ENCODE measurements around the gene ETV3L. TPM values are rescaled to one million over a fixed set of nuclear protein-coding genes. Genes with fewer than 3 reads are reported as not detected.

The ETV3L gene
- total RNA-seq, 2 experiments from 2014 or later = not detected

DNA sequence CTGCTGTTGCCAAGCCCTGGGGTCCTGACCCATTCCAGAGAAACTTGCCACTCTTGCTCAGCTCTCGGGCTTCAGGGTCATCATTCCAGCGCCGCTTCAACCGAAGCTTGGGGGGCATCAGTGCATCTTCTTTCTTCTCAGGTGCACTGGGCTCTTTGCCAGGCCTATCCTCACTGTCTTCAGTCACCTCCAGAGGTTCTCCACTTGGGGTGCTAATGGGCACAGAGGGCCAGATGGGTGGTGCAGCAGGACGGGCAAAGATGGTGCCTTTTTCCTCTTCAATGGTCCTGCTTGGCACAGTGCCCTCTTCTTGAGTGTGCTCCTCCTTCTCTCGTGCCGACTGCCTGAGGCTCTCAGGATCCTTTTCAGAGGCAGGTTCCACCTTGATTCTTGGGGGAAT, 25.2 kb upstream of the ETV3L start:
- intact Hi-C loops (cut with micrococcal nuclease) = no loop called here
- CTCF ChIA-PET = interaction anchor here (2.4 to 2.6 kb wide), 2 partner anchors 32 to 35 kb away, joined by 7 to 14 read pairs; no protein-coding TSS in a partner anchor
- H3K27ac Mint-ChIP-seq = no peak overlapping the region

DNA sequence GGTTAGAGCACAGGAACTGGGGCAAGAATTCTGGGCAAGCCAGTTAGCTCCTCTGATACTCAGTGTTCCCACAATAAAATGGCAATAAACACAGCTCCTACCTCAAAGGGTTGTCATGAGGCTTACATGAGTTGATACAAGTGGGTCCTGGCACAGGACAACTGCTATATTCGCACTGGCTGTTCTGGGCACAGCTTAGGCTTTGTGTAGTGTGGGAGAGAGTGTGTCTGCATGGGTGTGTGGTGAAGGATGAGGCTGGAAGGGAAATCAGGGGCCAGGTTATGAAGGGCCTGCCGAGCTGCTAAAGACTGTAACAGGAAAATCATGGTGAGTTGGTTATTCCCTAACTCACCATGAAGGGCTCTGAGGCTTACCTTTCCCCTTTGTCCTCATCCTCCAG, 19.8 kb upstream of the ETV3L start:
- no peaks in the 10 kb centered on the region for H3K27me3 Mint-ChIP-seq
- no peaks in the 10 kb centered on the region for H3K9me3 Mint-ChIP-seq
- no peak overlapping the region for H3K27ac Mint-ChIP-seq

More for the DNA sequence above, 25.2 kb upstream of the ETV3L start:
- no peak overlapping the region for H3K4me3 Mint-ChIP-seq
- DNase-seq = no peak
- H3K9me3 Mint-ChIP-seq = no peaks in the 10 kb centered on the region
- peaks cover 50% of the 10 kb centered on the region for H3K36me3 Mint-ChIP-seq
- POLR2A ChIA-PET = no interaction called here
- H3K4me1 Mint-ChIP-seq (ENCODE audit: low read depth) = peaks cover 25% of the 10 kb centered on the region
- no peaks in the 10 kb centered on the region for H3K27me3 Mint-ChIP-seq

DNA sequence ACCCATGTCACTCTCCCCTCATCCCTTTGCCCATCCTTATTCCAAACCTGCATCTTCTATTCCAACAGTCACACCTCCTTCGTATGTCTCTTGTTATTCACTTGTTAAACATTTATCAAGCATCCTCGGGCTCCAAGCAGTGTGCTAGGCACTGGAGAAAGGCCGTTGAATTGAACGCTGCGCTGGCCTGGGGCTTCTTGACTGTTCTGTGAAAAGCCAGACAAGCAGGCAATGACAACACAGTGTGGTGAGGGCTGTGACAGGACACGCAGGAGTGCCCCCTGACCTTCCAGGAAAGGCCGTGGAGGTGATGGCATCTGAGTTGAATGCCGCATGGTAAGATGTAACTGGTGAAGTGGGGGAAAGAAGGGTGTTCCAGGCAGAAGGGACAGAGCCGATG, 19.4 kb upstream of the ETV3L start:
- H3K27ac Mint-ChIP-seq = no peak overlapping the region
- no peaks in the 10 kb centered on the region for H3K27me3 Mint-ChIP-seq
- CTCF ChIA-PET = interaction anchor here (0.8 kb wide), 1 partner anchor 29 kb away, joined by 3 read pairs; no protein-coding TSS in a partner anchor
- H3K9me3 Mint-ChIP-seq = no peaks in the 10 kb centered on the region
- POLR2A ChIA-PET = no interaction called here
- no peak overlapping the region for H3K4me3 Mint-ChIP-seq
- H3K4me1 Mint-ChIP-seq (ENCODE audit: low read depth) = peaks cover 5% of the 10 kb centered on the region
- DNase-seq = no peak
- H3K36me3 Mint-ChIP-seq = peaks cover 15% of the 10 kb centered on the region
- intact Hi-C loops (cut with micrococcal nuclease) = no loop called here

More for the DNA sequence above, 19.8 kb upstream of the ETV3L start:
- intact Hi-C loops (cut with micrococcal nuclease) = no loop called here
- peaks cover 20% of the 10 kb centered on the region for H3K36me3 Mint-ChIP-seq
- ChIA-PET POLR2A (no interaction called here), CTCF (interaction anchor here (0.8 kb wide), 1 partner anchor 29 kb away, joined by 3 read pairs; no protein-coding TSS in a partner anchor)
- H3K4me3 Mint-ChIP-seq = no peak overlapping the region
- peaks cover 8% of the 10 kb centered on the region for H3K4me1 Mint-ChIP-seq (ENCODE audit: low read depth)
- DNase-seq = no peak

DNA sequence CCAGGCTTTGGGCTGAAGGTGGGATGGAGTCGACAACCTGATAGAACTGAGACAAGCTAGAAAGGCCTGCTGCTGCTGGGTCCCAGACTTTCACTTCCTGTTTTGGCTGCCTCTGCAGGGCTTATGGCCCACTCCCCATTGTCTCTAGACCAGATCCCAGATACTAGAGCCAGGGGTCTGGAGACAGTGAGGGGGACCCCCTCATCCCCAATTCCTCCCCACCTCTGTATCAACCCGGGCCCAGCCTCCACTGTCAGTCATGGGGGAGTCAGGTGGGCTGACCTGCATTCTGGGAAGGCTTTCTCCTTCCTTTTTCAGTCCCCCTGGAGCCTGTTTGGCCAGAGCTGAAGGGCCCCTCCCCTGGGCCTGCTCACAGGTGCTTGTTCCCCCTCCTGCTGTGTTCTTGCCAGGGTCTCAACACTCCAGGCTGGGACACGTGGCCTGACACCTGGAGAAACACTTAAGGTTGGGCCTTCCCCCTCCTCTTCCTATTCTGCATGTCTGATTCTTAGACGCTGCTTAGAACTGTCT, 18.0 kb upstream of the ETV3L start:
- H3K27me3 Mint-ChIP-seq = no peaks in the 10 kb centered on the region
- H3K4me1 Mint-ChIP-seq (ENCODE audit: low read depth) = no peaks in the 10 kb centered on the region
- no peak overlapping the region for H3K27ac Mint-ChIP-seq
- intact Hi-C loops (cut with micrococcal nuclease) = no loop called here
- ChIA-PET POLR2A (no interaction called here), CTCF (interaction anchor here (1.1 kb wide), 1 partner anchor 38 kb away, joined by 4 read pairs; no protein-coding TSS in a partner anchor)
- DNase-seq = peak; percentile 7
- H3K4me3 Mint-ChIP-seq = no peak overlapping the region
- H3K36me3 Mint-ChIP-seq = peaks cover 2% of the 10 kb centered on the region
- H3K9me3 Mint-ChIP-seq = no peaks in the 10 kb centered on the region

DNA sequence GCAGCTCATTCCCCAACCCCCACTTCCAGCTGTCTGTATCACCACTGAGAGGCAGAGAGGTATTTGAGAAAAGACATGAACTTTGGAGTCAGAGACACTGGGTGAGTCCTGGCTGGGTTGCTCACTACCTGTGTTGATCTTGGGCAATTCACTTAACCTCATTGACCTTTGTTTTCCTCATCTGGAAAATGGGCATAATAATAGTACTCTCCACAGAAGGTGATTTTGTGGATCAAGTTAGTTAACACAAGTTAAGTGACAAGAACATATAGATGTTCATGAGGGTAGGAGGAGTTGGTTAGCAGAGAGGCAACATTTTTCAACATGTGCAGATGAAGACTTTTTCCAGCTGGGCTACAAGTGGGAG, 17.1 kb upstream of the ETV3L start:
- ChIA-PET POLR2A (no interaction called here), CTCF (interaction anchor here (1.1 kb wide), 1 partner anchor 39 kb away, joined by 4 read pairs; no protein-coding TSS in a partner anchor)
- Mint-ChIP-seq H3K4me3 (no peak overlapping the region), H3K27me3 (peaks cover 4% of the 10 kb centered on the region), H3K4me1 (ENCODE audit: low read depth) (no peaks in the 10 kb centered on the region), H3K36me3 (no peaks in the 10 kb centered on the region), H3K9me3 (no peaks in the 10 kb centered on the region), H3K27ac (no peak overlapping the region)
- intact Hi-C loops (cut with micrococcal nuclease) = no loop called here
- no peak for DNase-seq

DNA sequence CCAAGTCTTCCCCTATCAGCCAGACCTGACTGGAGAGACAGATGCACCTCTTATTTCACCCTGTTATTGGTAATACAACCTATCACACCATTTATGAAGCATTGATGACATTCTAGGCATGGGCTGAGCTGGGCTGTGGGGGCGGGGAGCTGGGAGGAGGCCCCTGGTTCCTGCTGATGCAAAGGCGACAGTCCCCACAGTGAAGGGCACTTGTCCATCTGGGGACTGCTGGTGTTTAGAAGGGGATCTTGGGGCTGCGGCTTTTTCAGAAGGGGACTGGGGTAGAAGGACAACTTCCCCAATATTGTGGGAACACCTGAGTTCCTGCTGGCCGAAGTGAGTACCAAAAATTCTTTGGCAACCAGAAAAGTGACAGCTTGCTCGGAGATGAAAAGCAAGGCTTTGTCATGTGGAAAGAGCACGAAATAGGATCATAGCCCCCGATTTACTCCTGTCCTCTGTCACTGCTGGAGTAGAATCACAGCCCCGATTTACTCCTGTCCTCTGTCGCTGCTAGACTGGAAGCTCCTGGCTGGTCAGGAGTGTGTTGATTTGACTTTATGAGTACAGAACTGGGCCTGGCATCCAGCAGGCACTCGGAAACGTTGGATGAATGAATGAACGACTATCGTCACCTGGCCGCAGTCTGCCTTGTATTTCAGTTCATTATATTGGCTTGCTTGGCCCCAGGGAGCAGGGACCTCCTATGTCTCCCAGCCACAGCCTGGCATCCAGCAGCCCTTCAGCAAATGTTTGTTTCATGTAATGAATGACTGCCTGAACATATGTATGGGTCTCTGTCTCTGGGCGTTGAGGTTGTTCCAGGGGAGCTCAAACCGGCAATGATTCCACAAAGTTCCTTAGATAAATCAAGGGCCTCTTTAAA, 16.5 kb upstream of the ETV3L start:
- H3K4me3 Mint-ChIP-seq = no peak overlapping the region
- H3K27ac Mint-ChIP-seq = no peak overlapping the region
- POLR2A ChIA-PET = no interaction called here
- DNase-seq = peak; percentile 4
- CTCF ChIA-PET = interaction anchor here (1.1 kb wide), 1 partner anchor 40 kb away, joined by 4 read pairs; no protein-coding TSS in a partner anchor
- no peaks in the 10 kb centered on the region for H3K9me3 Mint-ChIP-seq
- intact Hi-C loops (cut with micrococcal nuclease) = no loop called here
- no peaks in the 10 kb centered on the region for H3K36me3 Mint-ChIP-seq
- H3K27me3 Mint-ChIP-seq = peaks cover 4% of the 10 kb centered on the region
- H3K4me1 Mint-ChIP-seq (ENCODE audit: low read depth) = no peaks in the 10 kb centered on the region

DNA sequence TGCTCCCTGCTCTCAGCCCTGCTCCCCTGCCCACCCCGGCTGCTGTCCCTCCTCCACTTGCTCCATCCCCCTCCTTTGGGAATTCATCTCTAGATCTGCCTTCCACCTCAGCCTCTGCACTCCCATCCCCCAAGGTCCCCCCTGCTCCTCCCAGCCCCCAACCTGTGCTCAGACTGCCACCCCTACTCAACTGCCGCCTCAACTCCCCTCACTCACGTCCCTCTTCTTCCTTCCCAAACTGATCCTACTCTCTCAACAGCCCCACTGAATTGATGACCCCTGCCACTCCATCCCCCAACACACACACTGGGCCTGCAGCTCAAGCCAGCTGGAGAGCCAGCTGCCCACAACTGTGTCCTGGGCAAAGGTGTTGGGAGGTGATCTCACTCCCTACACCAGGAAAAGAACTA, 15.8 kb upstream of the ETV3L start:
- Mint-ChIP-seq H3K4me1 (ENCODE audit: low read depth) (no peaks in the 10 kb centered on the region), H3K9me3 (no peaks in the 10 kb centered on the region), H3K36me3 (no peaks in the 10 kb centered on the region), H3K4me3 (no peak overlapping the region), H3K27ac (no peak overlapping the region), H3K27me3 (peaks cover 7% of the 10 kb centered on the region)
- CTCF ChIA-PET = interaction anchor here (2.0 kb wide), 1 partner anchor 25 kb away, joined by 6 read pairs; no protein-coding TSS in a partner anchor
- POLR2A ChIA-PET = no interaction called here
- DNase-seq = peak; percentile 5
- intact Hi-C loops (cut with micrococcal nuclease) = no loop called here

DNA sequence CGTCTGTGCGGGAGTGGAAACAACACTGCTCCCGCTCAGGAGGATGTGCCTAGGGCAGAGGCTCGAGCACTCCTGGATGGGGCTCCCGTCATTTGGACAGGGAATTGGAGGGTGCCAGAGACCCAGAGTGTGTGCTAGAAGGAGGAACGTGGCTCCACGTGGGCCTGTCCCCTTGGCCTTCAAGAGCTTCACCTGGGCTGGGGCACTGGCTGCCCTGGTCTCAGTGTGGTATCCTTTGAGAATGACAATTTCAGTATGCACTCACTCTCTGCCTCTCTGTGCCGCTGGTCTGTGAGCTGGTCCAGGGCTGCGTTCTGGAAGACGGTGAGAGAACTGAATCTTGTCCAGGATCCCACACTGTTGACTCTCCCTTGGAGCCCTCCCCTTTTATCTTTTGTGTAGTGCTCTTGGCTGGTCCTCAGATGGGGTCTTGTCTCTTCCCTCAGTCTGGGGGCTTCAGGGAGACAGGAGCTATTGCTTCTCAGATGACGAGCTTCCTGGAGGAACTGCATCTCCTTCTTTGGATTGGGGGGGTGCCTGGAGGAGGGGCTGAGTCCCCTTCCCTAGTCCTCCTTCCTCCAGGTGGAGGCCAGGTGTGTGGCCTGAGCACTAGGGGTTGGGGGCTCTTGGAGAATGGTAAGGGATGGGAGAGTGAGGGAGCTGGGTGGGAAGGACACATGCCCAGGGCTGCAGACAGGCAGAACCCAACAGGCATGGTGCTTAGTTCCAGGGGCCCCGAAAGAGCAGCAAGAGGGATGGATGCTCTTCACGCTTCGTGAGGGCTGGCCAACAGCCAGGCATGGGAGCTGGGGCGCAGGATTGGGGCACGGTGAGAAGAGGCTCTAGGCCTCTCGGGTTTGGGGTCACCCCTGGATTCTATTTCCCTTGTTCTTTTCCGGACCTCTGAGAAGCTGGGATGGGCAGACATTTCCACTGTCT, 14.8 kb upstream of the ETV3L start:
- Mint-ChIP-seq H3K4me1 (ENCODE audit: low read depth) (no peaks in the 10 kb centered on the region), H3K4me3 (no peak overlapping the region), H3K36me3 (no peaks in the 10 kb centered on the region), H3K9me3 (no peaks in the 10 kb centered on the region), H3K27me3 (peaks cover 7% of the 10 kb centered on the region), H3K27ac (no peak overlapping the region)
- POLR2A ChIA-PET = no interaction called here
- intact Hi-C loops (cut with micrococcal nuclease) = no loop called here
- CTCF ChIA-PET = interaction anchor here (2.0 kb wide), 1 partner anchor 24 kb away, joined by 6 read pairs; no protein-coding TSS in a partner anchor
- DNase-seq = peak; percentile 1

DNA sequence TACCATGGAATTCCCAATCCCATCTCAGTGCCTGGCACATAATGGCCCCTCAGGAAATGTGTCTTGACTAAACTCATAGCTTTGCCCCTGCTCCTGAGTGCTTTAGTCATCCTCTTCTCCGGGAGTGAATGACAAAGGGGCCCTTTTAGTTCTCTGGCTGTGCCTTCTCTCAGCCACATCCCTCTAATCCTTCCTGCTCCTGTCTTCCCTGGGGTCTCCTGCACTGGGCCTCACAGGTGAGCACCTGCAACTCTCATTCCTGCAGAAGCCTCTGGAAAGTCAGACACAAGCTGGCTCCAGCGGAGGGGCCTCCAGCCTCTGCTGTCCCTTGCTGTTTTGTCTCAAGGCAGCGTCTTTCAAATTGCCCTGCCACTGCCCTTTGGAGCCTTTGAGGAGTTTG, 14.0 kb upstream of the ETV3L start:
- CTCF ChIA-PET = interaction anchor here (2.0 kb wide), 1 partner anchor 23 kb away, joined by 6 read pairs; no protein-coding TSS in a partner anchor

DNA sequence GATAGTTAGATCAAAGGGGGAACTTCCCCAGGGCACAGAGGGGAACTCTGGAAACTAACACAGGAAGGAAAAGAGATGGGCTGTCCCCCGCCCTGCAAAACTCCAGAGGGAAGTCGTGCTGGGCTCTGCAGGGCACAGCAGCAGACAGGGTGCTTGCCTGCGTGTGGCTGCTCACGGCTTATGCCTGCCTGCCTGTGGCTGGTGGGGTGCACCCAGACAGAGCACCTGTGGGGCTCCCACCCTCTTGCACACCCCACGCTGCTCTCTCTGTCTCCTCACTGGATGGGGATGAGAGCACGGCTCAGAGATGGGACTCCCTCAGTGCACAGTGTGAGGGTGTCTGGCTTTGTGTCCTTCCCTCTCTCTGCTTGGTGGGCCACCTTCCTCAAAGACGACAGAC, 13.5 kb upstream of the ETV3L start:
- no peak for DNase-seq
- POLR2A ChIA-PET = no interaction called here
- Mint-ChIP-seq H3K9me3 (no peaks in the 10 kb centered on the region), H3K36me3 (no peaks in the 10 kb centered on the region), H3K4me3 (no peak overlapping the region), H3K27me3 (peaks cover 14% of the 10 kb centered on the region), H3K4me1 (ENCODE audit: low read depth) (no peaks in the 10 kb centered on the region), H3K27ac (no peak overlapping the region)
- CTCF ChIA-PET = no interaction called here
- intact Hi-C loops (cut with micrococcal nuclease) = no loop called here

More for the DNA sequence above, 14.0 kb upstream of the ETV3L start:
- Mint-ChIP-seq H3K9me3 (no peaks in the 10 kb centered on the region), H3K27me3 (peaks cover 12% of the 10 kb centered on the region), H3K4me1 (ENCODE audit: low read depth) (no peaks in the 10 kb centered on the region), H3K4me3 (no peak overlapping the region), H3K27ac (no peak overlapping the region), H3K36me3 (no peaks in the 10 kb centered on the region)
- POLR2A ChIA-PET = no interaction called here
- DNase-seq = no peak
- intact Hi-C loops (cut with micrococcal nuclease) = no loop called here

DNA sequence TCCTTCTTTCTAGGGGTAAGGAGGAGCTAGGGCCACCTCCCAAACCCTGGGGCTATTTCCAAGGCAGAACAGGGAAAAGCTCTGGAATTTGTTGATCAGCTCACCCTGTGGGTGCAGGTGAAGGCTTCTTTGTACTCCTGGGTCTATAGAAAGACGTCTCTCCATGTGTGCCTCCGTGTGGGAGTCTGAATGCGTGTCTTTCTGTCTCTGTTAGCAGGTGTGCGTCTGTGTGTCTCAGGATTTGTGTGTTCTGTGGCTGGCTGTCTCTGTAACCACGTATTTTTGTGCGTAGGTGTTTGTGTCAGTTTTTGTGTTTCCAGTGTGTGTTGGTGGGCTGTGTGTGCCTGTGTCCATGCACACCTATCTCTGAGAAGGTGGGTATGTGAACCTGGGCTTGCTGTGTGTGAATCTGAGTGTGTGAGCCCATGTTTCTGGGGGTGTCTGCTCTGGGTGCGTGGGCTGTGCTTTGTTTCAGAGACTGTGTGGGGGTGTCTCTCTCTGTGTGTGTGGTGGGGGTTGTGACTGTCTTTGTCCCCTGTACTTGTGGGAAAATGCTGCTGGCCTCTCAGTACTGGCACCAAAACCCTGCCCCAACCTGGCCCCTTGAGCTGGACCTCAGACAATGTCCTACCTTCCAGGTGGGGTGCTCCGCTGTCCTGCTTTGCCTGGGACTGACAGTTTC, 12.7 kb upstream of the ETV3L start:
- Mint-ChIP-seq H3K4me1 (ENCODE audit: low read depth) (no peaks in the 10 kb centered on the region), H3K9me3 (no peaks in the 10 kb centered on the region), H3K27ac (no peak overlapping the region), H3K4me3 (no peak overlapping the region), H3K27me3 (peaks cover 18% of the 10 kb centered on the region), H3K36me3 (no peaks in the 10 kb centered on the region)
- ChIA-PET POLR2A (no interaction called here), CTCF (interaction anchor here (1.0 kb wide), 1 partner anchor 23 kb away, joined by 3 read pairs; no protein-coding TSS in a partner anchor)
- intact Hi-C loops (cut with micrococcal nuclease) = no loop called here
- no peak for DNase-seq

Measured in activated CD4-positive, alpha-beta memory T cell treated with anti-CD3 and anti-CD28 coated beads for 36 hours (primary cell).